Endothelial cell of umbilical vein (primary cell): ENCODE measurements around the gene PLB1.

Experiments
- CTCF ChIP-seq, 2 donors: IDR thresholded peaks; 1 replicate in 1 of 2; 2 replicates in 1 of 2; pipeline ENCODE4 v1.5.1; 2011; ENCODE audit warnings: low read length in 2 of 2, mild to moderate bottlenecking in 2 of 2, moderate library complexity in 2 of 2, control low read depth in 1 of 2, inconsistent platforms in 1 of 2, low read depth in 1 of 2; ENCODE audit not compliant: insufficient read depth in 1 of 2; ENCODE audit errors: extremely low read depth in 1 of 2
- EZH2 ChIP-seq: IDR thresholded peaks from 2 replicates; pipeline ENCODE4 v1.6.1; 2012; ENCODE audit warnings: borderline replicate concordance, low read depth, mild to moderate bottlenecking, moderate library complexity, low read length, inconsistent platforms; ENCODE audit not compliant: severe bottlenecking
- MYC ChIP-seq: IDR thresholded peaks from one replicate; pipeline ENCODE4 v1.6.1; 2011; ENCODE audit warnings: mild to moderate bottlenecking, low read depth, low read length
- POLR2A ChIP-seq: IDR thresholded peaks from 2 replicates; pipeline ENCODE4 v1.6.1; 2012; ENCODE audit warnings: low read depth, mild to moderate bottlenecking, control low read depth, low read length

- TF ChIP-seq CTCF (IDR thresholded peaks at IDR 0.05; ENCODE audit: extremely low read depth in 1 of 2, insufficient read depth in 1 of 2, low read depth in 1 of 2, low read length in 2 of 2) (no peak), MYC (no peak), EZH2 (no peak), POLR2A (no peak)
Observed at GRCh38 chr2:28687640-28688385, 192.0 kb downstream of the PLB1 start.
